Bronchial epithelial cell (primary cell): ENCODE measurements around the gene ATP9A. TPM values are rescaled to one million over a fixed set of nuclear protein-coding genes. Genes with fewer than 3 reads are reported as not detected.
A peak's percentile ranks its signal among the peaks of the same experiment; 100 is the strongest.

ENCODE experiments used
- DNase-seq: peaks from one replicate; pipeline ENCODE4 v3.0.0-alpha.2; 2010; ENCODE audit warnings: low read depth
- FAIRE-seq: peaks from 2 replicates; lab custom pipeline; 2011; peaks lifted over from hg19 to GRCh38; lab: Jason Lieb, UNC
- H3K27me3 ChIP-seq: 2 replicates; pipeline ENCODE4 v1.5.1; 2011; ENCODE audit warnings: low read length; ENCODE audit not compliant: control insufficient read depth, insufficient read depth
- H3K36me3 ChIP-seq: 2 replicates; pipeline ENCODE4 v1.5.1; 2011; ENCODE audit warnings: low read length; ENCODE audit not compliant: control insufficient read depth, insufficient read depth
- H3K4me3 ChIP-seq: 2 replicates; pipeline ENCODE4 v1.5.1; 2011; ENCODE audit warnings: mild to moderate bottlenecking, low read depth, low read length, control low read depth
- CTCF ChIP-seq: IDR thresholded peaks from 2 replicates; pipeline ENCODE4 v1.5.1; 2011; ENCODE audit warnings: mild to moderate bottlenecking, moderate library complexity, low read length, control low read depth, inconsistent platforms; ENCODE audit not compliant: insufficient read depth, severe bottlenecking
- total RNA-seq: library from RNA; depleted of rRNA; stranded (reverse); fragments of >200 nt; gene quantifications from 2 replicates; pipeline ENCODE4 v1.2.1, GENCODE V29; 2014

Gene ATP9A
- total RNA-seq, 1 donor from 2014 or later, result 26.3 TPM

- no peak for TF ChIP-seq CTCF
- Histone ChIP-seq H3K27me3 (peaks cover 3% of the 10 kb centered on the region), H3K36me3 (no peaks in the 10 kb centered on the region), H3K4me3 (no peak overlapping the region)
- DNase-seq (no peak), FAIRE-seq (no peak)
These were observed 136.2 kb downstream of the ATP9A start for GRCh38 chr20:51631953-51632352.

GRCh38 chr20:51631011-51631950 is 136.9 kb downstream of the ATP9A start:
- TF ChIP-seq CTCF, result no peak
- Histone ChIP-seq H3K27me3 (peaks cover 3% of the 10 kb centered on the region), H3K36me3 (no peaks in the 10 kb centered on the region), H3K4me3 (no peak overlapping the region)
- DNase-seq (peak; percentile 94), FAIRE-seq (no peak)

GRCh38 chr20:51629399-51630058 is 138.7 kb downstream of the ATP9A start:
- Histone ChIP-seq H3K4me3 (no peak overlapping the region), H3K36me3 (no peaks in the 10 kb centered on the region), H3K27me3 (peaks cover 3% of the 10 kb centered on the region)
- no peak for TF ChIP-seq CTCF
- DNase-seq (no peak), FAIRE-seq (no peak)

DNA sequence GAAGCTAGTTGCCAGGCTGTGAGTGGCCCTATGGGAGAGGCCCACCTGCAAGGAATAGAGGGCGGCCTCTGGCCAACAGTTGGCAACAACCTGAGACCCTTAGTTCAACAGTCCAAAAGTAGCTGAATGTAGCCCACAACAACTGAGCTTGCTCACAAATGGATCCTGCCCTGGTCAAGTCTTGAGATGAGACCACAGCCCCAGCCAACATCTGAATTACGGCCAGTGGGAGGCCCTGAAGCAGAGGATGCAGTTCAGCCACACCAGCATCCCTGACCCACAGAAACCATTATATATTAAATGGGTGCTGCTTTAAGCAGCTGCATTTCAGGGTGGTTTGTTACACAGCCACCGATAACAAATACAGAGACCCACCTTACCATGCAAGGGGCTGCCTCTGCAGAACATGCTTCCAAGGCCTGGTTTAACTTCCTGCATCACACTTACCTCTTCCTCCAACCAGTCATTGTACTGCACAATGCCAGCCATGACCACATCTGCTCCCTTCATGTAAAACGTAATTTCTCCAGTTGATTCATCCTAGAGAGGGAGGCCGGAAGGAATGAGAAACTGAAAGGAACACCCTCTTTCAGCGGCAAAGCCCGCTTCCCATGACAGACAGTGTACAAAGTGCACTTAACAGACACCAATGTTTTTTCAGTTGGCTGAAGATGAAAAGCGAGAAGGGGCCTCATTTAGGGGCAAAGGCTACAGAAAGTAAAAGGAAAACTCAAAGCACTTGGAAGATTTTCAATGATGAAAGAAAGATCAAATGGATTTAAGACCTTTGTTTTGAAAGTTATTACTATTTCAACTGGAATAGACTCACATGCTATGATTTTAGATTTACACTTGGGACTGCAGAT is 139.4 kb downstream of the ATP9A start:
- peaks cover 3% of the 10 kb centered on the region for H3K27me3 ChIP-seq
- no peak overlapping the region for H3K4me3 ChIP-seq
- no peak for TF ChIP-seq CTCF
- DNase-seq, result peak; percentile 12
- no peaks in the 10 kb centered on the region for H3K36me3 ChIP-seq
- no peak for FAIRE-seq

DNA sequence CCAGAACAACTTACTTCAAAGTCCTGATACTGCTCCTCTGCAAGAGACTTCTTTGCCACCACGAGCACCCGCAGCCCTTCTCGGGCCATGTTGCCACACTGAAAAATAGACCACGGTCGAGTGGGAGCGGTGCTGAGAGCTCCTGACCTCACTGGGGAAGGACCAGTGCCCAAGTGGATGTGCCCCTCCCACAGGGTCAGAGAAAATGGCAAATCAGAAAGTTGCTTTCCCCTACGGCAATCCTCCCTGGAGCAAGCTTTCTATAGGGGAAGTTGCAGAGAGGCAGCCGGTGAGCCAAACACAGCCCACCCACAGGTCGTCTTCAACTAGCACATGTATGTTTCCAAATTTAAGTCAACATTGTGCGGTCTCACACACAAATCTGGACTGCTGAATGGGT is 140.6 kb downstream of the ATP9A start:
- FAIRE-seq, result no peak
- Histone ChIP-seq H3K36me3 (no peaks in the 10 kb centered on the region), H3K4me3 (no peak overlapping the region), H3K27me3 (peaks cover 3% of the 10 kb centered on the region)
- no peak for TF ChIP-seq CTCF
- no peak for DNase-seq
